ENCODE measurements around the gene CDK6. TPM values are rescaled to one million over a fixed set of nuclear protein-coding genes. Genes with fewer than 3 reads are reported as not detected.

Gene CDK6
- total and polyA plus RNA-seq, 2 of the 8 experiments (the other 6 are each of a cell fraction or from before 2014, with no cell fraction given) = 5.9 to 18.9 TPM

DNA sequence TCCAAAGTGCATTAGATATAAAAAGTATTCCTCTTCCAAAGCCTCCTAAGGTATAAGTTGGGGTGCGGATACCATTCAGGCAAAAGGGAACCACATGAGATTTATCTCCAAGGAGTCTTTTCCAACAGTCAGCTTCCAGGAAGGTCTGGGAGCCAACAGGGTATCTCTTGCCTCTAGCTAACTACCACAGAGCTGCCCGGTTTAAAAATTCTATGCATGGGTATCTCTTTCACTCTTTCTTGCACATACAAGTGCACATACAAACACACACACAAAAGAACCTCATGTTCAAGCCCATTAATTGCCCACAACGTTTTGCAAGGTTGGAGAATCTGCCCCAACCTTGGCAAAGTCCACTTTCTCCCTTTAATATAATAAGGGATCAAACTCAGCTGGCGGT is 80.7 kb downstream of the CDK6 start:
- Histone ChIP-seq H3K18ac (ENCODE audit: extremely low read depth, low read length) (no peak overlapping the region), H3K79me1 (ENCODE audit: low read depth, low read length) (no peaks in the 10 kb centered on the region), H3K4ac (replicated peaks; ENCODE audit: insufficient read length, low read depth, low read length) (no peak overlapping the region), H2BK5ac (ENCODE audit: low read depth, low read length) (no peak overlapping the region), H3K9ac (replicated peaks in 1 of 4; ENCODE audit: extremely low read depth in 1 of 4, low read depth in 3 of 4, low read length in 3 of 4) (no peak overlapping the region), H3K56ac (replicated peaks; ENCODE audit: insufficient read length, low read depth, low read length) (no peak overlapping the region), H2BK20ac (ENCODE audit: low read length) (no peak overlapping the region), H3K4me2 (ENCODE audit: insufficient read depth in 1 of 2, low read depth in 2 of 2, low read length in 2 of 2) (no peak overlapping the region), H4K20me1 (replicated peaks in 1 of 2; ENCODE audit: control insufficient read depth in 1 of 2, insufficient read depth in 2 of 2, low read length in 2 of 2) (no peaks in the 10 kb centered on the region), H4K8ac (ENCODE audit: extremely low read depth, insufficient read depth, low read length) (no peak overlapping the region), H3K4me3 (ENCODE audit: extremely low read depth in 1 of 4, insufficient read depth in 2 of 4, low read depth in 3 of 4, low read length in 4 of 4) (no peak overlapping the region), H4K5ac (ENCODE audit: insufficient read length, low read depth, low read length) (no peak overlapping the region), H3K27ac (ENCODE audit: low read depth, low read length) (no peak overlapping the region), H2AFZ (ENCODE audit: low read length) (no peak overlapping the region), H2BK120ac (replicated peaks; ENCODE audit: low read depth, low read length) (no peak overlapping the region), H3K23ac (ENCODE audit: insufficient read length) (no peak overlapping the region), H3K4me1 (replicated peaks in 1 of 4; ENCODE audit: control insufficient read depth in 3 of 4, insufficient read depth in 4 of 4, low read length in 3 of 4) (peaks cover 3 to 20% (median 15%) of the 10 kb centered on the region in 4 experiments; a peak in 6 of 7 replicates), H3K36me3 (ENCODE audit: control insufficient read depth in 2 of 4, insufficient read depth in 4 of 4, low read length in 3 of 4) (no peaks in the 10 kb centered on the region), H3K79me2 (ENCODE audit: control insufficient read depth in 1 of 2, insufficient read depth in 2 of 2, low read length in 2 of 2) (no peaks in the 10 kb centered on the region), H2AK5ac (ENCODE audit: low read depth, low read length) (no peak overlapping the region), H2BK12ac (ENCODE audit: low read depth, low read length) (no peak overlapping the region), H4K91ac (replicated peaks; ENCODE audit: insufficient read length, low read length) (no peak overlapping the region), H3K14ac (ENCODE audit: insufficient read length) (no peak overlapping the region), H3K23me2 (ENCODE audit: low read depth, low read length) (no peaks in the 10 kb centered on the region), H3K27me3 (replicated peaks in 1 of 4; ENCODE audit: control insufficient read depth in 3 of 4, extremely low read depth in 1 of 4, insufficient read depth in 3 of 4, low read length in 3 of 4) (no peaks in the 10 kb centered on the region), H3K9me3 (ENCODE audit: insufficient read depth in 2 of 2, low read depth in 1 of 2, low read length in 1 of 2) (no peaks in the 10 kb centered on the region), H2BK15ac (ENCODE audit: low read length) (no peak overlapping the region)
- no peak for FAIRE-seq
- no peak for DNase-seq (ENCODE audit: low read depth in 1 of 2, low spot score in 2 of 2)
- POLR2A ChIA-PET (ENCODE audit: partially characterized antibody) = interaction anchor here (3.6 kb wide), 1 partner anchor 11 kb away, joined by 14 read pairs; no protein-coding TSS in a partner anchor
- WGBS, 2 experiments (ENCODE audit: extremely low coverage in 1 of 2, insufficient coverage in 1 of 2, insufficient read length in 1 of 2, insufficient replicate concordance in 2 of 2, low coverage in 1 of 2, low lambda C conversion rate in 2 of 2, missing lambda C conversion rate in 1 of 2) = 93% methylated on average over 4 of the region's 4 CpGs; no CpG with 5 or more reads in 1 of the 2 experiments
- CTCF ChIA-PET (ENCODE audit: partially characterized antibody) = interaction anchor here (2.1 kb wide), 1 partner anchor 11 kb away, joined by 5 read pairs; no protein-coding TSS in a partner anchor
- TF ChIP-seq CEBPB (IDR thresholded peaks at IDR 0.05; ENCODE audit: low read depth, low read length) = no peak
- TF ChIP-seq, protein P1, sequence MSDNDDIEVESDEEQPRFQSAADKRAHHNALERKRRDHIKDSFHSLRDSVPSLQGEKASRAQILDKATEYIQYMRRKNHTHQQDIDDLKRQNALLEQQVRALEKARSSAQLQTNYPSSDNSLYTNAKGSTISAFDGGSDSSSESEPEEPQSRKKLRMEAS (IDR thresholded peaks at IDR 0.05) = no peak
- no peak for TF ChIP-seq GTF2F1 (IDR thresholded peaks at IDR 0.05; ENCODE audit: borderline replicate concordance, low read depth, low read length)
- TF ChIP-seq HDAC2 (IDR thresholded peaks at IDR 0.05; ENCODE audit: borderline replicate concordance in 1 of 2, low read depth in 2 of 2, low read length in 2 of 2) = no peak
- TF ChIP-seq CBX8 (IDR thresholded peaks at IDR 0.05; ENCODE audit: borderline replicate concordance, low read depth, low read length) = no peak
- no peak for TF ChIP-seq TBP (IDR thresholded peaks at IDR 0.05; ENCODE audit: low read depth, low read length)
- no peak for TF ChIP-seq POU5F1 (IDR thresholded peaks at IDR 0.05; ENCODE audit: low read depth, low read length)
- no peak for TF ChIP-seq SIX5 (IDR thresholded peaks at IDR 0.05; ENCODE audit: low read depth, low read length)
- TF ChIP-seq CHD1 (IDR thresholded peaks at IDR 0.05; ENCODE audit: low read depth, low read length) = no peak
- TF ChIP-seq POLR2AphosphoS5 (IDR thresholded peaks at IDR 0.05; ENCODE audit: low read depth, low read length) = no peak
- TF ChIP-seq TAF1 (IDR thresholded peaks at IDR 0.05; ENCODE audit: low read depth, low read length) = no peak
- TF ChIP-seq, protein P2, sequence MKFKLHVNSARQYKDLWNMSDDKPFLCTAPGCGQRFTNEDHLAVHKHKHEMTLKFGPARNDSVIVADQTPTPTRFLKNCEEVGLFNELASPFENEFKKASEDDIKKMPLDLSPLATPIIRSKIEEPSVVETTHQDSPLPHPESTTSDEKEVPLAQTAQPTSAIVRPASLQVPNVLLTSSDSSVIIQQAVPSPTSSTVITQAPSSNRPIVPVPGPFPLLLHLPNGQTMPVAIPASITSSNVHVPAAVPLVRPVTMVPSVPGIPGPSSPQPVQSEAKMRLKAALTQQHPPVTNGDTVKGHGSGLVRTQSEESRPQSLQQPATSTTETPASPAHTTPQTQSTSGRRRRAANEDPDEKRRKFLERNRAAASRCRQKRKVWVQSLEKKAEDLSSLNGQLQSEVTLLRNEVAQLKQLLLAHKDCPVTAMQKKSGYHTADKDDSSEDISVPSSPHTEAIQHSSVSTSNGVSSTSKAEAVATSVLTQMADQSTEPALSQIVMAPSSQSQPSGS (IDR thresholded peaks at IDR 0.05; ENCODE audit: low read length) = no peak
- no peak for TF ChIP-seq RNF2 (IDR thresholded peaks at IDR 0.05; ENCODE audit: borderline replicate concordance, low read depth, low read length, missing control alignments, poor library complexity, severe bottlenecking)

All from H1 (cell line).